NB4 (cell line): ENCODE results near the gene RASGRP2.

Experiments used
- CTCF ChIP-seq: IDR thresholded peaks from one replicate; pipeline ENCODE4 v1.5.1; 2012; ENCODE audit warnings: low read depth, low read length
- MAX ChIP-seq: IDR thresholded peaks from 2 replicates; pipeline ENCODE4 v1.6.1; 2011; ENCODE audit warnings: low read depth, low read length
- MYC ChIP-seq: IDR thresholded peaks from 2 replicates; pipeline ENCODE4 v1.6.1; 2011; ENCODE audit warnings: low read depth, low read length
- POLR2A ChIP-seq: IDR thresholded peaks from 2 replicates; pipeline ENCODE4 v1.6.1; 2011; ENCODE audit warnings: mild to moderate bottlenecking; ENCODE audit not compliant: insufficient read length; ENCODE audit errors: extremely low read depth

GRCh38 chr11:64711956-64712362, 32.0 kb downstream of the RASGRP2 start:
- TF ChIP-seq CTCF (no peak), POLR2A (no peak), MAX (no peak), MYC (no peak)
